Endothelial cell of umbilical vein (primary cell): ENCODE measurements around the gene FTO.

ENCODE experiments used
- EZH2 ChIP-seq: IDR thresholded peaks from 2 replicates; pipeline ENCODE4 v1.6.1; 2012; ENCODE audit warnings: borderline replicate concordance, low read depth, mild to moderate bottlenecking, moderate library complexity, low read length, inconsistent platforms; ENCODE audit not compliant: severe bottlenecking
- GATA2 ChIP-seq: IDR thresholded peaks from 2 replicates; pipeline ENCODE4 v1.7.0; 2011; ENCODE audit warnings: low read depth, mild to moderate bottlenecking, moderate library complexity, mixed read lengths, low read length; ENCODE audit not compliant: insufficient read length, insufficient read depth
- POLR2A ChIP-seq: IDR thresholded peaks from 2 replicates; pipeline ENCODE4 v1.6.1; 2012; ENCODE audit warnings: low read depth, mild to moderate bottlenecking, control low read depth, low read length
- POLR2AphosphoS5 ChIP-seq: IDR thresholded peaks from 2 replicates; pipeline ENCODE4 v1.6.1; 2012; ENCODE audit warnings: low read depth, mild to moderate bottlenecking, control low read depth, low read length, moderate library complexity; ENCODE audit not compliant: insufficient read depth
- TF ChIP-seq, protein P1 (sequence below), 2 donors: IDR thresholded peaks; 1 replicate in 1 of 2; 2 replicates in 1 of 2; pipeline ENCODE4 v1.5.1; 2011; ENCODE audit warnings: low read length in 2 of 2, mild to moderate bottlenecking in 2 of 2, moderate library complexity in 2 of 2, control low read depth in 1 of 2, inconsistent platforms in 1 of 2, low read depth in 1 of 2; ENCODE audit not compliant: insufficient read depth in 1 of 2; ENCODE audit errors: extremely low read depth in 1 of 2
- TF ChIP-seq, protein P2 (sequence below): IDR thresholded peaks from 2 replicates; pipeline ENCODE4 v1.6.1; 2011; ENCODE audit not compliant: insufficient read depth, insufficient read length

DNA sequence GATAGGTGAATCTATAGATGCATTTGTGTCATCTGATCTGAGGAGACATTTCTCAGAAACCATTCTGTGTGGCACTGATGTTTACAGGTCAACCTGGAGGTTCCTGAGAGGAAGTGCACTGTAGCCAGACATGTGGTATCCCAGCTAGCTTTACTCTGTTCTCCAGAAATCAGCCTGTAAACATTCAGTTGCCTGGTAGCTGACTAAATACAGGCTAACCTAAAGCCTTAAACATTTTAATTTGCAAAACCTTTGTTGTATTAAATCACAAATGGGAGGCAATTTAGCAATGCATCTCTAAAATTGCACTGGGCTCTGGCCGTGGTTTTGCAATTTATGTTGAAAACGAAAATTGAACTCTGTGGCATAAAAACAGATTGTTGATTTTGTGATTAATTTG lies 207.6 kb downstream of the FTO start:
- TF ChIP-seq, protein P1, sequence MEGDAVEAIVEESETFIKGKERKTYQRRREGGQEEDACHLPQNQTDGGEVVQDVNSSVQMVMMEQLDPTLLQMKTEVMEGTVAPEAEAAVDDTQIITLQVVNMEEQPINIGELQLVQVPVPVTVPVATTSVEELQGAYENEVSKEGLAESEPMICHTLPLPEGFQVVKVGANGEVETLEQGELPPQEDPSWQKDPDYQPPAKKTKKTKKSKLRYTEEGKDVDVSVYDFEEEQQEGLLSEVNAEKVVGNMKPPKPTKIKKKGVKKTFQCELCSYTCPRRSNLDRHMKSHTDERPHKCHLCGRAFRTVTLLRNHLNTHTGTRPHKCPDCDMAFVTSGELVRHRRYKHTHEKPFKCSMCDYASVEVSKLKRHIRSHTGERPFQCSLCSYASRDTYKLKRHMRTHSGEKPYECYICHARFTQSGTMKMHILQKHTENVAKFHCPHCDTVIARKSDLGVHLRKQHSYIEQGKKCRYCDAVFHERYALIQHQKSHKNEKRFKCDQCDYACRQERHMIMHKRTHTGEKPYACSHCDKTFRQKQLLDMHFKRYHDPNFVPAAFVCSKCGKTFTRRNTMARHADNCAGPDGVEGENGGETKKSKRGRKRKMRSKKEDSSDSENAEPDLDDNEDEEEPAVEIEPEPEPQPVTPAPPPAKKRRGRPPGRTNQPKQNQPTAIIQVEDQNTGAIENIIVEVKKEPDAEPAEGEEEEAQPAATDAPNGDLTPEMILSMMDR (IDR thresholded peaks at IDR 0.05; ENCODE audit: extremely low read depth in 1 of 2, insufficient read depth in 1 of 2, low read depth in 1 of 2, low read length in 2 of 2): no peak
- TF ChIP-seq POLR2A: no peak
- no peak for TF ChIP-seq POLR2AphosphoS5
- TF ChIP-seq EZH2: no peak
- TF ChIP-seq, protein P2, sequence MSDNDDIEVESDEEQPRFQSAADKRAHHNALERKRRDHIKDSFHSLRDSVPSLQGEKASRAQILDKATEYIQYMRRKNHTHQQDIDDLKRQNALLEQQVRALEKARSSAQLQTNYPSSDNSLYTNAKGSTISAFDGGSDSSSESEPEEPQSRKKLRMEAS: no peak
- no peak for TF ChIP-seq GATA2
